GM12865 (cell line): ENCODE measurements around the gene GRIN3B.

Experiments
- DNase-seq: peaks from one replicate; pipeline ENCODE4 v3.0.0; 2010; ENCODE audit warnings: low read depth
- H3K4me3 ChIP-seq: 2 replicates; pipeline ENCODE4 v1.5.1; 2011; ENCODE audit warnings: mild to moderate bottlenecking, low read depth, low read length, control low read depth
- TF ChIP-seq, protein P1 (sequence below): IDR thresholded peaks from 2 replicates; pipeline ENCODE4 v1.5.1; 2011; ENCODE audit warnings: low read length, control low read depth, low read depth, inconsistent platforms; ENCODE audit not compliant: insufficient read depth; ENCODE audit errors: missing control alignments

Gene GRIN3B

DNA sequence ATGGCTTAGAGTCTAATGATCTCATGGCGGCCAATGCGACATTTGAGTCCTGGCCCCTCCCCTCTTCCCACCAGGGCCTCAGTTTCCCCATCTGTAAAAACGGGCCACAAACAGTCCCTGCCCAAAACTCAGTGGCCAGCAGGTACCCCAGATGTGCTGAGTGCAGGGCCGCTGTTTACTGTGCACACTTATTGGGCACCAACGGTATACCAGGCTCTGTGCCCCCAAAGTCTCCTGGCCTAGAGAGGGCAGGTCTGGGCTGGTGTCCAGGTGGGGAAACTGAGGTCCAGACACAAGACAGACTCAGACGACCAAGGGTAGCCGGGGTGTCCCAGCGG is 39.6 kb upstream of the GRIN3B start:
- TF ChIP-seq, protein P1, sequence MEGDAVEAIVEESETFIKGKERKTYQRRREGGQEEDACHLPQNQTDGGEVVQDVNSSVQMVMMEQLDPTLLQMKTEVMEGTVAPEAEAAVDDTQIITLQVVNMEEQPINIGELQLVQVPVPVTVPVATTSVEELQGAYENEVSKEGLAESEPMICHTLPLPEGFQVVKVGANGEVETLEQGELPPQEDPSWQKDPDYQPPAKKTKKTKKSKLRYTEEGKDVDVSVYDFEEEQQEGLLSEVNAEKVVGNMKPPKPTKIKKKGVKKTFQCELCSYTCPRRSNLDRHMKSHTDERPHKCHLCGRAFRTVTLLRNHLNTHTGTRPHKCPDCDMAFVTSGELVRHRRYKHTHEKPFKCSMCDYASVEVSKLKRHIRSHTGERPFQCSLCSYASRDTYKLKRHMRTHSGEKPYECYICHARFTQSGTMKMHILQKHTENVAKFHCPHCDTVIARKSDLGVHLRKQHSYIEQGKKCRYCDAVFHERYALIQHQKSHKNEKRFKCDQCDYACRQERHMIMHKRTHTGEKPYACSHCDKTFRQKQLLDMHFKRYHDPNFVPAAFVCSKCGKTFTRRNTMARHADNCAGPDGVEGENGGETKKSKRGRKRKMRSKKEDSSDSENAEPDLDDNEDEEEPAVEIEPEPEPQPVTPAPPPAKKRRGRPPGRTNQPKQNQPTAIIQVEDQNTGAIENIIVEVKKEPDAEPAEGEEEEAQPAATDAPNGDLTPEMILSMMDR: no peak
- no peak for DNase-seq

DNA sequence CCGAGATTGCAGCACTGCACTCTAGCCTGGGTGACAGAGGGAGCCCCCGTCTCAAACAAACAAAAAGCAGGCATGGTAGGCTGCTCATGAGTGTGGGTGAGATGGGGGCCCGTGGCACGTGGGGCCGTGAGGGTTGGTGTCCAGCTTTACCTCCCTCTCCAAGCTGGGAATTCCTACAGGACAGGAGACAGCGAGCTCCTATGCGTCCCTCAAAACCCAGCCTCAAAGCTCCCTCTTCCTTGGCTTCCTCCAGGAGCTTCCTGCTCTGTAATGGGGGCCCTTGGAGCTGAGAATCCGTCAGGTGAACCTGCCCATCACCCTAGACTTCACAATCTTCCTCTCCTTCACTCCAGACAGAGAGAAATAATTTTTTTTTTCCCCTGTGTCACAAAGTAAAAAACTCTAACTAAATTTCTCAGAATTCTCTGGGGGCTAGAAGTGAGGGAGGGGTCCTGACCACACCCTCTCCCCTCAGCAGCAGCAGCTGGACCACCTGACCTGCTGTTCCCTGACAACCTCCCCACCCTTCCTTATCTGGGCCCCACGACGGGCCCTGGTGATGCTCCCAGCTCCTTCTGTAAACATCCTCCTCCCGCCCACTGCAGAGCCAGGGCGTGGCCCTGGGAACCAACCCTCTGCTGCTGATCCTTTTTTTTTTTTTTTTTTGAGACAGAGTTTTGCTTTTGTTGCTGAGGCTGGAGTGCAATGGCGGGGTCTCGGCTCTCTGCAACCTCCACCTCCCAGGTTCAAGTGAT is 38.2 kb upstream of the GRIN3B start:
- TF ChIP-seq, protein P1: no peak
- H3K4me3 ChIP-seq: no peak overlapping the region
- DNase-seq: no peak

More for the DNA sequence above, 39.6 kb upstream of the GRIN3B start:
- H3K4me3 ChIP-seq: no peak overlapping the region

DNA sequence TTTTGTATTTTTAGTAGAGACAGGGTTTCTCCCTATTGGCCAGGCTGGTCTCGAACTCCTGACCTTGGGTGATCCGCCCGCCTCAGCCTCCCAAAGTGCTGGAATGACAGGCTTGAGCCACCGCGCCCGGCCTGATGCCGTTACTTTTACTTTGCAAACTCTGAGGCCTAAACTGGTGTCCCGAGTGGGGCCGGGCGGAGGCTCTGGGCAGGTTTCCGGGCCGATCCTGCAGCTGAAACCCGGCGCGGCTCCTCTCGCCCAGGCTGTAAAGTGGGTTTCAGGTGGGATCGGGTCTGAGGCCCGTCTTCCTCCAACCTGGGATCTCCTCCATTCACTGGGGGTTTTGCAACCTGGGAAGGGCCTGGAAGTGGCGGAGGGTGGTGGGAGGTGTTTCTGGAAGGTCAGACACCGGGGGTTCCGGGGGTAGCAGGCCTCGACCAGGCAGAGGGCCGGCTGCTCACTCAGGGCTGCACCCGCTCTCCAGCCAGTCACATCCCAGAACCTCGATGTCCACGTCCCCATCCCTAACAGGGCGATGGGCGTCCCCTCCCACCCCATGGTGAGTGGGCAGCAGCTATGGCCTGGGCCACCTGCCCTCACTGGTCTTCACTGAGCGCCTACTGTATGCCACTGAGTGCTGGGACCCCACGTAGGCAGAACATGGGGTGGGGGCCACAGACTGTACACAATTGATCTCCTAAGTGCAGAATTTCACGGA is 37.4 kb upstream of the GRIN3B start:
- TF ChIP-seq, protein P1: no peak
- no peak for DNase-seq
- no peak overlapping the region for H3K4me3 ChIP-seq

GRCh38 chr19:963486-963951 is 36.7 kb upstream of the GRIN3B start:
- H3K4me3 ChIP-seq: no peak overlapping the region
- TF ChIP-seq, protein P1: no peak
- DNase-seq: no peak

GRCh38 chr19:964116-964520 is 36.1 kb upstream of the GRIN3B start:
- TF ChIP-seq, protein P1: no peak
- DNase-seq: no peak
- H3K4me3 ChIP-seq: no peak overlapping the region

GRCh38 chr19:964761-965694 is 35.2 kb upstream of the GRIN3B start:
- no peak overlapping the region for H3K4me3 ChIP-seq
- DNase-seq: peak; percentile 63
- TF ChIP-seq, protein P1: no peak
